Stimulated activated memory B cell treated with anti-CD40 and anti-IgM and Interleukin-4, amounts not matched to agents 10 μg/mL and 1 μg/mL and 100 μg/mL, for 72 hours (primary cell): Measurements from ENCODE around the gene TCOF1.

Experiments used
- ATAC-seq: fragments of 150-1000 bp; cut with Tn5 transposase; 2 replicates; pipeline ENCODE4 v1.10.0; 2021
- H3K27ac Mint-ChIP-seq: one replicate; pipeline ENCODE4 v1.8.0; 2022; ENCODE audit warnings: mild to moderate bottlenecking, mixed read lengths
- H3K27me3 Mint-ChIP-seq: one replicate; pipeline ENCODE4 v1.8.0; 2022; ENCODE audit warnings: mixed read lengths
- H3K36me3 Mint-ChIP-seq: one replicate; pipeline ENCODE4 v1.8.0; 2022; ENCODE audit warnings: mixed read lengths
- H3K4me1 Mint-ChIP-seq: one replicate; pipeline ENCODE4 v1.8.0; 2022; ENCODE audit warnings: mixed read lengths
- H3K4me3 Mint-ChIP-seq: one replicate; pipeline ENCODE4 v1.8.0; 2022; ENCODE audit warnings: mild to moderate bottlenecking, moderate library complexity, mixed read lengths
- H3K9me3 Mint-ChIP-seq: one replicate; pipeline ENCODE4 v1.8.0; 2022; ENCODE audit warnings: mixed read lengths

TCOF1 gene

DNA sequence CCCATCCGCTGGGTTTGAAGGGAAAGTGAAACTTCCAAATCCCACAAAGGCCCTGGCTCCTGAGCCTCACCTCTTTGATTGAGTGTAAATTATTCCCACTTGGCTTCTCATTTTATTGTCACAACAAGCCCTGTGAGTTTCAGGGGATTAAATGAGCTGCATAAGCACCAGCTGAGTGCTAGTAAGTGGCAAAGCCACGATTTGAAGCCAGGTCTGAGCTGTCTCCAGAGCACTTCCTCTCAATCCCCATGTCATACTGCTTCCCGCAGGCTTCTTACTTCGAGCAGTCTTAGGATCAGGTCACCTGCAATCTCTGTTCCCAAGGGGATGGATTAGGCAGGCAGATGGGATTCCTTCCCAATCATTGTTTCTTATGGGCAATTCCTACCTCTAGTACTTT, 74.1 kb downstream of the TCOF1 start:
- Mint-ChIP-seq H3K27me3 (no peaks in the 10 kb centered on the region), H3K36me3 (no peaks in the 10 kb centered on the region), H3K9me3 (no peaks in the 10 kb centered on the region), H3K4me3 (no peak overlapping the region), H3K4me1 (peaks cover 76% of the 10 kb centered on the region), H3K27ac (peak overlapping the region; percentile 95)
- no peak for ATAC-seq

DNA sequence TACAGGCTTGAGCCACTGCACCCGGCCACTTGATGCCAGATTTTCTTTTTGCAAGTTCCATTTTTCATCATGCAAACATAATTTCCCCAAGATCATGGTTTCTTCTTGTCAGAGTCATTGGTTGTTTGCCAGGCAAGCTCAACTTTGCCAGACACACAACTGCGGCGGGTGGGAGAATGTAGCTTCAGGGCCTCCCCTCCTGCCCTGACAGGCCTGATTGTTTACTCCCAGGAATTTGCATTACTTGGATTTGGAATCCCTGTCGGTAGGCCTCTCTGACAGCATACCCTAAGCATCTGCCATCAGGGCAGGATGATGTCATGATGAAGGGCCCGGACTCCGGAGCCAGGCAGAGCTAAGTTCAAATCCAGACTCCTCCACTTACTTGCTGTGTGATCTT, 77.0 kb downstream of the TCOF1 start:
- ATAC-seq: no peak
- no peaks in the 10 kb centered on the region for H3K36me3 Mint-ChIP-seq
- peak overlapping the region; percentile 91 for H3K27ac Mint-ChIP-seq
- no peaks in the 10 kb centered on the region for H3K9me3 Mint-ChIP-seq
- no peaks in the 10 kb centered on the region for H3K27me3 Mint-ChIP-seq
- H3K4me1 Mint-ChIP-seq: peaks cover 71% of the 10 kb centered on the region
- no peak overlapping the region for H3K4me3 Mint-ChIP-seq

DNA sequence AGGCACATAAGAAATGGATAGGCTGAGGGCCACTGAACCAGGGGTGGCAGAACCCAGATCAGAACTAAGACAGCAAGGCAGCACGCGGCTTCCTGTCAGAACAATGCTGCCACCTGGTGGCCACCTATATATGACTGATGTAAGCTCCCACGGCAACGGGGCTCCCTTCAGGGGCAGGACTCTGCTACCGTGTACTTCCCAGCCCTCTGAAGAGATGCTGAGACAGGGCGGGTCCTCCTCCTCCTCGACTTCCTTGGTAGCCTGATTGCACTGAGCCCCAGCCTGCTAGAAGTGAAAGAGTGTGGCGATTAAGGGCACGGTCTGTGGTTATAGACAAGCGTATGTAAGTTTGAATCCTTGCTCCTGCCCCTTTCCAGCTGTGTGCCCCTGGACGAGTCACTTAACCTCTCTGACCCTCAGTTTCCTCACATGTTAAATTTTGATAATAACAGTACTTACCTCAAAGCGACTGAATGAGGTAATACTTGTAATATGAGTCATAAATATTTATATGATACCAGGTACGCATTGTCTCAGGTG, 78.7 kb downstream of the TCOF1 start:
- Mint-ChIP-seq H3K4me1 (peaks cover 57% of the 10 kb centered on the region), H3K36me3 (peaks cover 10% of the 10 kb centered on the region), H3K27me3 (no peaks in the 10 kb centered on the region), H3K9me3 (no peaks in the 10 kb centered on the region), H3K4me3 (peak overlapping the region; percentile 69), H3K27ac (peak overlapping the region; percentile 91)
- ATAC-seq: peak; percentile 97

- Mint-ChIP-seq H3K27ac (no peak overlapping the region), H3K4me1 (peaks cover 42% of the 10 kb centered on the region), H3K9me3 (no peaks in the 10 kb centered on the region), H3K4me3 (no peak overlapping the region), H3K27me3 (no peaks in the 10 kb centered on the region), H3K36me3 (peaks cover 21% of the 10 kb centered on the region)
- no peak for ATAC-seq
Observed at GRCh38 chr5:150438873-150439546, 81.5 kb downstream of the TCOF1 start.

- no peaks in the 10 kb centered on the region for H3K27me3 Mint-ChIP-seq
Observed at GRCh38 chr5:150440948-150441812, 83.7 kb downstream of the TCOF1 start.

DNA sequence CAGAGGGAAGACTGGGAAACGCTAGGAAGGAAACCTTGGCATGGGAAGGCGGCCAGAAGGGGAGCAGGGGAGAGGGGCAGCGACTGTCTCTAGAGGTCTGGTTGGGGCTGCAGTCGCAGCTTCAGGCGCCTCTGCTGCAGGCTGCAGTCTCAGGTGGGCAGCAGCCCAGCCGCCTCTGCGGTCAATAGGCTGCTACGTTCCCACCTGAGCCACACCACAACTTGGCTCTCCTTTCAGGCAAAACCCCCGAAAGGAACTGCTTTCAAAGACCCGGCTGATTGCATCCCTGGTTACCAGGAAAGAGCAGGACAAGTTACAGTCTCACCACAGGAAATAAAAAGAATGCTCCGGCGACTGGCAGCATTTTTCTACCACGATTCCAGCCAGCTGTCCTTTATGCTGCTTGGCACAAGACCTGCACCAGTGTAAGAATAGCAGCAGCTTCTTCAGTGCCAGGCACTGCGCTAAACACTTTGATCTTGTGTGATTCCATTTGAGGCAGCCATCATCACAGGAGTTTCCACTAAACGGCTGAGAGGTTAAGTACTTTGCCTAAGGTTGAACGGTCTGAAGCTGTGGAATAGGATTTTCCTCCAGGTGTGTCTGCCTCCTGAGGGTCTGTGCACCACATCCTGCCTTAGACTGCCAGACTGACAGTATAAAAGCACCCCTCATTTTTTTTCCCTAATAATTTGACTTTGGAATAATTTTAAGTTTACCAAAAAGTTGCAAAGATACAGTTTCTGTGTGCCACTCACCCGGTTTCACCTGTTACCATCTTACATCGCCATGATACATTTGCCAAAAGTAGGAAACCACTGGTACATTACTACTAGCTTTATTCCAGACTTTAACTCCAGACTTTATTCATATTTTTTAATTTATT, 84.6 kb downstream of the TCOF1 start:
- Mint-ChIP-seq H3K27me3 (no peaks in the 10 kb centered on the region), H3K27ac (no peak overlapping the region), H3K36me3 (peaks cover 43% of the 10 kb centered on the region), H3K4me3 (no peak overlapping the region), H3K9me3 (no peaks in the 10 kb centered on the region), H3K4me1 (peaks cover 32% of the 10 kb centered on the region)
- no peak for ATAC-seq

More at GRCh38 chr5:150440948-150441812, 83.7 kb downstream of the TCOF1 start:
- peaks cover 34% of the 10 kb centered on the region for H3K36me3 Mint-ChIP-seq
- peaks cover 32% of the 10 kb centered on the region for H3K4me1 Mint-ChIP-seq
- no peak overlapping the region for H3K4me3 Mint-ChIP-seq
- H3K27ac Mint-ChIP-seq: no peak overlapping the region
- H3K9me3 Mint-ChIP-seq: no peaks in the 10 kb centered on the region
- ATAC-seq: no peak

GRCh38 chr5:150442699-150443080, 85.2 kb downstream of the TCOF1 start:
- ATAC-seq: no peak
- Mint-ChIP-seq H3K27ac (no peak overlapping the region), H3K36me3 (peaks cover 49% of the 10 kb centered on the region), H3K9me3 (no peaks in the 10 kb centered on the region), H3K27me3 (no peaks in the 10 kb centered on the region), H3K4me3 (no peak overlapping the region), H3K4me1 (peaks cover 32% of the 10 kb centered on the region)

DNA sequence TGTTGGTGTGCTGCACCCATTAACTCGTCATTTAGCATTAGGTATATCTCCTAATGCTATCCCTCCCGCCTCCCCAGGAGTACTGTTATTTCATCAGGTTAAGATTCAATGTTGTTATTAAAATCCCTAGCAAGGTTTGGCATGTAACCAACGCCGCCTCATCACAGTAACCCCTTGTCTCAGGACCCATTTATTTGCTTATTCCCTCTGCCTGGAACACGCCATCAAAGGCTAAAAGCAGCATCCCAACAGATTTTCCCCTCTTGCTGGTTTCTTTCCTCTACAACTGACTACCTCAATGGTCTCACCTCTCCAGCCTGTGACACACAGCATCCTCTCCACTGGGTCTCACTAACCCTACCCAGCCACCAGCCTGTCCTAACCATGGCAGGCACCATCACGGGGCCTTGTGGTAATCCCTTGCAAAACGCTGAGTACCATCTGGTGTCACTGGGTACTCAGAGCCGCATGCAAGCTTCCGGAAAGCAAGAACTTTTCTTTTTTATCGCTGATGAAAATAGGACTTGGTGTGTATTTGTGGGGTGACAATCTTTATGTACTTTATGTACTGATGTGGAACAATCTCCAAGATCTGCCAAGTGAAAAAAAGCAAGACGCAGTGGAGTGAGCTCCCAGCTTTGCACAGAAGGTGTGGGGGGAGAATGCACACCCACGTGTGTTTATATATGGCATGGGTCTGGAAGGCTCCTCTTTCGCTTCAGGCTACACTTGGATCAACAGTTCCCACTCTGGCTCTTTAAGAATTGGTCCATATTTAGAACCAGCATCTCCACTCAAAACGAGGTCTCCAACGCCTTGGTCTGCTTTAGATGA, 86.0 kb downstream of the TCOF1 start:
- H3K27ac Mint-ChIP-seq: no peak overlapping the region
- no peak overlapping the region for H3K4me3 Mint-ChIP-seq
- H3K27me3 Mint-ChIP-seq: no peaks in the 10 kb centered on the region
- no peak for ATAC-seq
- H3K36me3 Mint-ChIP-seq: peaks cover 57% of the 10 kb centered on the region
- peaks cover 40% of the 10 kb centered on the region for H3K4me1 Mint-ChIP-seq
- H3K9me3 Mint-ChIP-seq: no peaks in the 10 kb centered on the region

DNA sequence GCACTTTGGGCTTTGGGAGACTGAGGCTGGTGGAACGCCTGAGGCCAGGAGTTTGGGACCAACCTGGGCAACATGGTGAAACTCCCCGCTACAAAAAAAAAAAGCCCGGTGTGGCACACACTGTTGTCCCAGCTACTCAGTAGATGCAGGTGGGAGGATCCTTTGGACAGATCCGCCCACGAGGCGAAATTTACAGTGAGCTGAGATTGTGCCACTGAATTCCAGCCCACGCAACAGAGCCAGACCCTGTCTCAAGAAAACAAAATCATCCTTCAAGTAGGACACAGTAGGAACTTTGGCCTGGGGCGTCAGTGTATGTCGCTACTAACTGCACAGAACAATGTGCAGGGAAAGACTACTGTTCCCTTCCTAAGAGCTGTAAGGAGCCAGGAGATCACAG, 87.3 kb downstream of the TCOF1 start:
- Mint-ChIP-seq H3K27ac (no peak overlapping the region), H3K27me3 (no peaks in the 10 kb centered on the region), H3K9me3 (no peaks in the 10 kb centered on the region), H3K4me3 (no peak overlapping the region), H3K36me3 (peaks cover 67% of the 10 kb centered on the region), H3K4me1 (peaks cover 37% of the 10 kb centered on the region)
- no peak for ATAC-seq

DNA sequence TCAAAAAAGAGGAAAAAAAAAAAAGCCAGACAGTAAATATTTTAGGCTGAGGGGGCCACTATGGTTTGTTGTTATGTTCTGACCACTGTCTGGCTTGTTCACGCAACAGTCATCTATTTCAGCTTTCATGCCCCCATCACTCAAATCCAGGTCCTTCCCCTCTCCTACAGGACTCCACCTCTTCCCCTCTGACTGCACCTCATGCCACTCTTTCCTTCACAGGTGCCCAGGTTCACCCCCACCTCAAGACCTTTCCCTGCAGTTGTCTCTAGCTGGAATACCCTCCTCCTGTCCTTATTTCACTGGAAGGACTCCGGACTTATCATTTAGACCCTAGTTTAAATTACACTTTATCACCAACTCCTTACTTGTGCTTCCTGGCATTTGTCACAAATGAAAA, 88.6 kb downstream of the TCOF1 start:
- Mint-ChIP-seq H3K36me3 (peaks cover 59% of the 10 kb centered on the region), H3K9me3 (no peaks in the 10 kb centered on the region), H3K27ac (peak overlapping the region; percentile 54), H3K27me3 (no peaks in the 10 kb centered on the region), H3K4me1 (peaks cover 37% of the 10 kb centered on the region), H3K4me3 (peak overlapping the region; percentile 20)
- no peak for ATAC-seq

GRCh38 chr5:150446583-150446982, 89.1 kb downstream of the TCOF1 start:
- Mint-ChIP-seq H3K4me3 (peak overlapping the region; percentile 20), H3K27me3 (no peaks in the 10 kb centered on the region), H3K9me3 (no peaks in the 10 kb centered on the region), H3K36me3 (peaks cover 56% of the 10 kb centered on the region), H3K27ac (peak overlapping the region; percentile 54), H3K4me1 (peaks cover 37% of the 10 kb centered on the region)
- no peak for ATAC-seq

DNA sequence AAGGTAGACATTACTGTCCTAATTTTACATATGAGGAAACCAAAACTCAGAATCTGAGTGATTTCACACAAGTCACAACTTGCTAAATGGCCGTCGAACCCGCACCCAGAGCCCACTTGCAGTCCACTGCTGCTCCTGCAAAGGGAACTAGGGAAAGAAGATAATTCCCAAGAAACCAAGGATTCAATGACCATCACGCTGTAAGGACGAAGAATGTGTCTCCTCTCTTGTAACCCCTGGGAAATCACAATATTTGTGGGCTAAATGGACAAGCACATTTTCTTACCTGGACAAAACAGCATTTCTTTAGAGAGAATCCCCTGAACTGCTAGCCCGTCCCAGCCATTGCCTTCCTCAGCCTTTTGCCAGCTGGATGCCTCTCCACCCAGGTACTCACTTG, 89.7 kb downstream of the TCOF1 start:
- Mint-ChIP-seq H3K27ac (peak overlapping the region; percentile 98), H3K9me3 (no peaks in the 10 kb centered on the region), H3K4me3 (peak overlapping the region; percentile 98), H3K27me3 (no peaks in the 10 kb centered on the region), H3K36me3 (peaks cover 56% of the 10 kb centered on the region), H3K4me1 (peaks cover 37% of the 10 kb centered on the region)
- no peak for ATAC-seq

DNA sequence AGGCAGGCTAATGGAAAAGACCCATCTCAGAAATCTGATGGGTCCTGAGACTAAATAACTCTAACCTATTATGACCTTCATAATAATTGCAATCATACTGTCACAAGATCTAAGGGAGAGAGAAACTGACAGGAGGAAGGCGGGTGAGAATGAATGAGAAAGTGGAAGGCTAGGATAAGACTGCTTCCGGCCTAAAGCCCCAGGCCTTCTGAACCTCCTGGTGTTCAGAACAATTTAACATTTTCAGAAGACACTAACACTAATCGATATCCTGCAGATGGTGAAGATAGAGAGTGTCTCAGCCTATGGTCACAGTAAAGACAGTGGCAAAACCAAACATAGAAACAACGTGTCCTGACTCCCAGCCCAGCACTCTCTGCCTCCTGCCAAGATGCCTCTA, 90.8 kb downstream of the TCOF1 start:
- Mint-ChIP-seq H3K4me1 (peaks cover 35% of the 10 kb centered on the region), H3K27ac (peak overlapping the region; percentile 98), H3K4me3 (peak overlapping the region; percentile 98), H3K27me3 (no peaks in the 10 kb centered on the region), H3K36me3 (peaks cover 53% of the 10 kb centered on the region), H3K9me3 (no peaks in the 10 kb centered on the region)
- ATAC-seq: no peak

GRCh38 chr5:150448952-150449516, 91.5 kb downstream of the TCOF1 start:
- Mint-ChIP-seq H3K4me1 (peaks cover 32% of the 10 kb centered on the region), H3K4me3 (peak overlapping the region; percentile 98), H3K27me3 (no peaks in the 10 kb centered on the region), H3K9me3 (no peaks in the 10 kb centered on the region), H3K27ac (peak overlapping the region; percentile 98), H3K36me3 (peaks cover 46% of the 10 kb centered on the region)
- ATAC-seq: peak; percentile 60
